Suprapubic skin (tissue), 3 donors: ENCODE measurements around the gene ABCB11.

Source experiments
- POLR2A ChIP-seq, 2 donors: fragments of 450-650 bp; IDR thresholded peaks; one replicate each; pipeline ENCODE4 v1.6.1; 2017; ENCODE audit warnings: antibody characterized with exemption in 2 of 2, mild to moderate bottlenecking in 2 of 2, moderate library complexity in 2 of 2
- TF ChIP-seq, protein P1 (sequence below), 2 donors: fragments of 200-600 bp in 1 of 2; fragments of 450-650 bp in 1 of 2; sonication (generic) in 1 of 2; IDR thresholded peaks; one replicate each; pipeline ENCODE4 v1.5.1; 2016 to 2019; ENCODE audit warnings: antibody characterized with exemption in 2 of 2, mild to moderate bottlenecking in 1 of 2, moderate library complexity in 1 of 2

- TF ChIP-seq, protein P1, sequence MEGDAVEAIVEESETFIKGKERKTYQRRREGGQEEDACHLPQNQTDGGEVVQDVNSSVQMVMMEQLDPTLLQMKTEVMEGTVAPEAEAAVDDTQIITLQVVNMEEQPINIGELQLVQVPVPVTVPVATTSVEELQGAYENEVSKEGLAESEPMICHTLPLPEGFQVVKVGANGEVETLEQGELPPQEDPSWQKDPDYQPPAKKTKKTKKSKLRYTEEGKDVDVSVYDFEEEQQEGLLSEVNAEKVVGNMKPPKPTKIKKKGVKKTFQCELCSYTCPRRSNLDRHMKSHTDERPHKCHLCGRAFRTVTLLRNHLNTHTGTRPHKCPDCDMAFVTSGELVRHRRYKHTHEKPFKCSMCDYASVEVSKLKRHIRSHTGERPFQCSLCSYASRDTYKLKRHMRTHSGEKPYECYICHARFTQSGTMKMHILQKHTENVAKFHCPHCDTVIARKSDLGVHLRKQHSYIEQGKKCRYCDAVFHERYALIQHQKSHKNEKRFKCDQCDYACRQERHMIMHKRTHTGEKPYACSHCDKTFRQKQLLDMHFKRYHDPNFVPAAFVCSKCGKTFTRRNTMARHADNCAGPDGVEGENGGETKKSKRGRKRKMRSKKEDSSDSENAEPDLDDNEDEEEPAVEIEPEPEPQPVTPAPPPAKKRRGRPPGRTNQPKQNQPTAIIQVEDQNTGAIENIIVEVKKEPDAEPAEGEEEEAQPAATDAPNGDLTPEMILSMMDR (IDR thresholded peaks at IDR 0.05) = no peak
- TF ChIP-seq POLR2A (IDR thresholded peaks at IDR 0.05) = no peak
These were observed 76.9 kb downstream of the ABCB11 start for GRCh38 chr2:168954256-168954655.
